ENCODE data around the gene EDN3. TPM values are rescaled to one million over a fixed set of nuclear protein-coding genes. Genes with fewer than 3 reads are reported as not detected.
A peak's percentile ranks its signal among the peaks of the same experiment; 100 is the strongest.

The EDN3 gene
- total and polyA plus RNA-seq, 9 of the 15 experiments (the other 6 are each of a cell fraction or from before 2014, with no cell fraction given): not detected

- TF ChIP-seq MGA (IDR thresholded peaks at IDR 0.05) (no peak), MAFK (IDR thresholded peaks at IDR 0.05; ENCODE audit: low read length) (no peak), HDAC1 (IDR thresholded peaks at IDR 0.05) (0 out of 4 replicates have a peak, but pooled peaks of 1 of the 2 experiments have one; percentile 33)
- TF ChIP-seq, protein P1, sequence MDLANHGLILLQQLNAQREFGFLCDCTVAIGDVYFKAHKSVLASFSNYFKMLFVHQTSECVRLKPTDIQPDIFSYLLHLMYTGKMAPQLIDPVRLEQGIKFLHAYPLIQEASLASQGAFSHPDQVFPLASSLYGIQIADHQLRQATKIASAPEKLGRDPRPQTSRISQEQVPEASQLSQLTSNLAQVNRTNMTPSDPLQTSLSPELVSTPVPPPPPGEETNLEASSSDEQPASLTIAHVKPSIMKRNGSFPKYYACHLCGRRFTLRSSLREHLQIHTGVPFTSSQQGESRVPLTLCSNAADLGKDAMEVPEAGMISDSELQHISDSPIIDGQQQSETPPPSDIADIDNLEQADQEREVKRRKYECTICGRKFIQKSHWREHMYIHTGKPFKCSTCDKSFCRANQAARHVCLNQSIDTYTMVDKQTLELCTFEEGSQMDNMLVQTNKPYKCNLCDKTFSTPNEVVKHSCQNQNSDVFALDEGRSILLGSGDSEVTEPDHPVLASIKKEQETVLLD (IDR thresholded peaks at IDR 0.05): peak; percentile 78
Measured at GRCh38 chr20:59349277-59349676, 48.9 kb downstream of the EDN3 start (continued).

Measured in K562 (cell line).